Tibial nerve (tissue), 4 donors: ENCODE data around the gene PPP1R2. TPM values are rescaled to one million over a fixed set of nuclear protein-coding genes. Genes with fewer than 3 reads are reported as not detected.
A peak's percentile ranks its signal among the peaks of the same experiment; 100 is the strongest.

Experiments used
- DNase-seq, 2 donors: peaks; one replicate each; pipeline ENCODE4 v3.0.0-alpha.2; 2019; ENCODE audit warnings: low spot score in 2 of 2
- H3K27ac ChIP-seq, 4 donors: fragments of 200-600 bp; sonication (generic) in 3 of 4; one replicate each; pipeline ENCODE4 v1.5.1; 2017 to 2019; ENCODE audit warnings: mild to moderate bottlenecking in 1 of 4
- H3K27me3 ChIP-seq, 2 donors: fragments of 200-600 bp; sonication (generic) in 1 of 2; one replicate each; pipeline versions ENCODE4 v1.5.1 to v1.6.0; 2017 to 2019
- H3K36me3 ChIP-seq, 3 donors: fragments of 200-600 bp; sonication (generic); one replicate each; pipeline ENCODE4 v1.5.1; 2018 to 2019
- H3K4me1 ChIP-seq, 4 donors: fragments of 200-600 bp; sonication (generic) in 3 of 4; one replicate each; pipeline ENCODE4 v1.5.1; 2017 to 2019
- H3K4me3 ChIP-seq, 4 donors: fragments of 200-600 bp; sonication (generic) in 3 of 4; one replicate each; pipeline ENCODE4 v1.5.1; 2017 to 2019; ENCODE audit warnings: mild to moderate bottlenecking in 1 of 4, moderate library complexity in 1 of 4
- H3K9me3 ChIP-seq, 4 donors: fragments of 200-600 bp; sonication (generic) in 3 of 4; one replicate each; pipeline ENCODE4 v1.5.1; 2017 to 2019
- EP300 ChIP-seq, 2 donors: sonication (generic); formaldehyde crosslinking; IDR thresholded peaks; one replicate each; pipeline ENCODE4 v1.6.1; 2017; ENCODE audit warnings: antibody characterized with exemption in 2 of 2, mild to moderate bottlenecking in 1 of 2
- POLR2A ChIP-seq, 2 donors: fragments of 450-650 bp; IDR thresholded peaks; one replicate each; pipeline ENCODE4 v1.6.1; 2017; ENCODE audit warnings: antibody characterized with exemption in 2 of 2, mild to moderate bottlenecking in 2 of 2, moderate library complexity in 2 of 2
- WGBS, 2 donors: methylation state at CpG; one replicate each; pipeline ENCODE4 v1.1.5; 2018; 5-methylcytosine and 5-hydroxymethylcytosine counted together
- total RNA-seq, 4 donors: library from RNA; depleted of rRNA; stranded (reverse); fragments of >200 nt; gene quantifications; one replicate each; pipeline ENCODE4 v1.1.0, GENCODE V29; 2016
- TF ChIP-seq, protein P1 (sequence below), 5 experiments: fragments of 200-600 bp in 3 of 5; fragments of 450-650 bp in 2 of 5; sonication (generic) in 3 of 5; IDR thresholded peaks; one replicate each; pipeline ENCODE4 v1.5.1; 2016 to 2019; ENCODE audit warnings: antibody characterized with exemption in 5 of 5, mild to moderate bottlenecking in 3 of 5, moderate library complexity in 2 of 5

Gene PPP1R2
- total RNA-seq, 4 donors from 2014 or later: 66.6 to 98.1 (median 87.4) TPM

DNA sequence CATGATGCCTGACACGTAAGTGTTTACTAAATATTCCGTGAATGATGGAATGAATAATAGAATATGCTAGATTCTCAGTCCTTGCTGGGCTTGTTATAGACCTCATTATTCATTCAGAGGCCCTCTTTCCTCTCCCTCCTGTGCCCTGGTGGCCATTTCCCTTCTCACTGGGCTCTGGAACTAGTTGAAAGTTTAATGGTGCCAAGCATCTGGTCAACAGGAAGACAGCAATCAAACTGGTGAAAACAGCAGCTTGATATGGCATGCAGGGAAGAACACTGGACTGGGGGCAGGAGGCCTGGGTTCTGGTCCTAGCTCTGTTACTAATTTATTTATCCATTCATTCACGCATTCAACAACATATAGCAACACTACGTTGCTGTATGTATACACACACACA lies 44.3 kb upstream of the PPP1R2 start:
- TF ChIP-seq, protein P1, sequence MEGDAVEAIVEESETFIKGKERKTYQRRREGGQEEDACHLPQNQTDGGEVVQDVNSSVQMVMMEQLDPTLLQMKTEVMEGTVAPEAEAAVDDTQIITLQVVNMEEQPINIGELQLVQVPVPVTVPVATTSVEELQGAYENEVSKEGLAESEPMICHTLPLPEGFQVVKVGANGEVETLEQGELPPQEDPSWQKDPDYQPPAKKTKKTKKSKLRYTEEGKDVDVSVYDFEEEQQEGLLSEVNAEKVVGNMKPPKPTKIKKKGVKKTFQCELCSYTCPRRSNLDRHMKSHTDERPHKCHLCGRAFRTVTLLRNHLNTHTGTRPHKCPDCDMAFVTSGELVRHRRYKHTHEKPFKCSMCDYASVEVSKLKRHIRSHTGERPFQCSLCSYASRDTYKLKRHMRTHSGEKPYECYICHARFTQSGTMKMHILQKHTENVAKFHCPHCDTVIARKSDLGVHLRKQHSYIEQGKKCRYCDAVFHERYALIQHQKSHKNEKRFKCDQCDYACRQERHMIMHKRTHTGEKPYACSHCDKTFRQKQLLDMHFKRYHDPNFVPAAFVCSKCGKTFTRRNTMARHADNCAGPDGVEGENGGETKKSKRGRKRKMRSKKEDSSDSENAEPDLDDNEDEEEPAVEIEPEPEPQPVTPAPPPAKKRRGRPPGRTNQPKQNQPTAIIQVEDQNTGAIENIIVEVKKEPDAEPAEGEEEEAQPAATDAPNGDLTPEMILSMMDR (IDR thresholded peaks at IDR 0.05): no peak
- TF ChIP-seq EP300 (IDR thresholded peaks at IDR 0.05) (no peak), POLR2A (IDR thresholded peaks at IDR 0.05) (no peak)
- H3K27ac ChIP-seq: peak overlapping the region in 2 of 4 donors; percentile 47 to 67
- 72 to 81% methylated on average over 4 of the region's 4 CpGs for WGBS, 2 donors

DNA sequence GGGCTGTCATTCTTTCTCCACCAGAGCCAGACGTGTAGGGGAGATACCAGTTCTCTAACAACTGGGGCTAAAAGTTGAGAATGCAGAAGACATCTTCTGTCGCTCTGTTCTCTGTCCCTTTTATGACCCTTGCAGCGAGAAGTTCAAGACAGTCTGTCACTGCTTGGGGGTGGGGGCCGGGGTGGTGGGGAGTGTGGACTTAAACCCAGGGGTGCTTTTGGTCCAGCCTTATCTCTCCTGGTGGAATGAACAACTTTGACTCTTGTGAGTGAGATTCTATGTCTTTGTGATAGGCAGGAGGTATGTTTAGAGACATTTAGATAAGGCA lies 41.4 kb upstream of the PPP1R2 start:
- DNase-seq: no peak
- H3K4me1 ChIP-seq: peaks cover 0 to 36% (median 3%) of the 10 kb centered on the region in 4 donors
- TF ChIP-seq POLR2A (IDR thresholded peaks at IDR 0.05) (no peak), EP300 (IDR thresholded peaks at IDR 0.05) (no peak)
- TF ChIP-seq, protein P1 (IDR thresholded peaks at IDR 0.05): no peak
- H3K4me3 ChIP-seq: peak overlapping the region in 1 of 4 donors; percentile 56
- H3K9me3 ChIP-seq: no peaks in the 10 kb centered on the region
- no peaks in the 10 kb centered on the region for H3K27me3 ChIP-seq
- H3K36me3 ChIP-seq: peaks cover 0 to 21% (median 0%) of the 10 kb centered on the region in 3 donors
- 35 to 53% methylated on average over 4 of the region's 4 CpGs for WGBS, 2 donors
- H3K27ac ChIP-seq: peak overlapping the region in 3 of 4 donors; percentile 35 to 81 (median 45)

More for the DNA sequence above, 44.3 kb upstream of the PPP1R2 start:
- no peak for DNase-seq
- no peaks in the 10 kb centered on the region for H3K36me3 ChIP-seq
- no peak overlapping the region for H3K4me3 ChIP-seq
- H3K9me3 ChIP-seq: no peaks in the 10 kb centered on the region
- H3K4me1 ChIP-seq: peaks cover 0 to 47% (median 3%) of the 10 kb centered on the region in 4 donors
- no peaks in the 10 kb centered on the region for H3K27me3 ChIP-seq

DNA sequence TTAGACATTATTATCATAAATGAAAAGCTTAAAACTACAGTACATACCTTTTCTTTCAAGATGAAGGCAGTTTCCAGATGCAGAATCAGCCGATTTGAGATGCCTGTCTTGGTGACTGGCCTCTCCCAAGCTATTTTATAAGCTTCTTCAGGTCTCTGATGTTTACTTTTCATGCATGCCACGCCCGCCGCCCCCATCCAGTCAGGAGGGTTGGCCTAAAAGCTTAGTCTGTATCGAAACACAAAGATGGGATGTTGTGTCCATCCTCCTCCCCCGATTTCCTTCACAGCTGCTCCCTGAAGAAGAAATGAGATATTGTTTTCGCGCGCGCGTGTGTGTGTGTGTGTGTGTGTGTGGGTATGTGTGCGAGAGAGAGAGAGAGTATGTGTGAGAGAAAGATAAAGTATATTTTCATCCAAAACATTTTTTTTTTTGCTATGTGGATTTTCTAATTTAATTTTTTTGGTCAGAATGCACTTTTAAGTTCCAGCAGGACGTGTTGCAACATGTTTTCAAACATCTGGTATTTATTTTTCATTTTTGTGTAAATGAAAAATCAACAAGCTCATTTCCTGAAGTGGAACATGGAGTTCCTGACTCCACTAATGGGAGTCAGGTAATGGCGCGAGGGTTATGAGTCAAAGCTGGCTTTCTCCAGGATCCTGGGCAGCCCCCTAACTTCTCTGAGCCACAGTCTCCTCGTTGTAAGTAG lies 40.9 kb upstream of the PPP1R2 start, which contains the start of gene APOD:
TSS of gene APOD (minus strand) at position 110 of the 712 bp plus-strand sequence. CDS start 4,479 bp downstream, outside the sequence.
- WGBS, 2 donors: 13 to 14% methylated on average over 16 of the region's 16 CpGs
- DNase-seq: peak; percentile 88
- peak within 1 kb of the TSS in 3 of 4 donors; percentile 35 to 81 (median 45) for H3K27ac ChIP-seq
- TF ChIP-seq, protein P1 (IDR thresholded peaks at IDR 0.05): no peak
- TF ChIP-seq POLR2A (IDR thresholded peaks at IDR 0.05): peak in 1 of 2 donors; percentile 32
- TF ChIP-seq EP300 (IDR thresholded peaks at IDR 0.05): peak in 1 of 2 donors; percentile 50
- H3K36me3 ChIP-seq: peaks cover 0 to 27% (median 0%) of the 10 kb centered on the region in 3 donors
- no peaks in the 10 kb centered on the region for H3K9me3 ChIP-seq
- no peaks in the 10 kb centered on the region for H3K27me3 ChIP-seq
- H3K4me1 ChIP-seq: peaks cover 0 to 36% (median 3%) of the 10 kb centered on the region in 4 donors
- H3K4me3 ChIP-seq: peak within 1 kb of the TSS; percentile 18 to 56 (median 26)

DNA sequence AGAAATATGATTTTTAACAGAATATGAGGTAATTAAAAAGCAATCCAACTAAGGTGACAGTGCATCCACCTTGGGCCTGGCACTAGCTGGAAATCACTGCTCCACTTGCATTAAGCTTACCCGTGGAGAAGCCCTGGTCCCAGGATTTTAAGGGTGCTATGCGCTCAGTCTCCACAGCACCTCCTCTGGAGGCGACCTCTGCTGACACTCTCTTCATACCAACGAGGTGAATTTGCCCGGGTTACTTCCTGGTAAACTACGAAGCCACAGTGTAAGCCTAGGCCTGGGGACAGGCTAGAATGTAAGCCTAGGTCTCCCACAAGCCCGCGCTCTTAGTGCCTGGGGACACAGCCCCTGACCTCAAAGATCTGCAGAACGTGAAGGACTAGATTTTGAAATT lies 39.8 kb upstream of the PPP1R2 start:
- H3K9me3 ChIP-seq: no peaks in the 10 kb centered on the region
- H3K27ac ChIP-seq: peak overlapping the region in 2 of 4 donors; percentile 31 to 81
- peak overlapping the region; percentile 18 to 56 (median 26) for H3K4me3 ChIP-seq
- no peak for DNase-seq
- peaks cover 0 to 35% (median 0%) of the 10 kb centered on the region in 3 donors for H3K36me3 ChIP-seq
- peaks cover 0 to 36% (median 3%) of the 10 kb centered on the region in 4 donors for H3K4me1 ChIP-seq
- no peaks in the 10 kb centered on the region for H3K27me3 ChIP-seq
- no peak for TF ChIP-seq EP300 (IDR thresholded peaks at IDR 0.05)
- TF ChIP-seq, protein P1 (IDR thresholded peaks at IDR 0.05): no peak
- WGBS, 2 donors: 66 to 77% methylated on average over 9 of the region's 9 CpGs
